ENCODE results near the gene AAR2.

AAR2 gene

DNA sequence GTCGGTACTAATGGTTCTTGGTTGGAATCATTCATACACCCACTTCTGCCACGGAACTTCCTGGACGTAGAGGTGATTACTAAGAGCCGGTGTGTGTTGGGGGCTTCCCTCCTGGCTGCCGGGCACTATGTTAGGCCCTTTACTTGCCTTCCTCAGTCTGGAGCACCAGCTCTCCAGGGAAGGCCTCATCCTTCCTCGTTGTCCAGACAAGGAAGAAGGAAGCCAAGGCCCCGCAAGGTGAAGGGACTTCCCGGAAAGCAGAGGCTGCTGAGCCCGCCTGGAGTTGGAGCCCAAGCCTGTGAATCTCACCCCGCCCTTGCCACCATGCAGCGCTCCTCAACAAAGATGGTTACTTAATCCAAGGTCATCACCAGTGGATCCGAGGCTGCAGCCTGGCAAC lies 26.2 kb downstream of the AAR2 start:
- DNase-seq, result no peak

DNA sequence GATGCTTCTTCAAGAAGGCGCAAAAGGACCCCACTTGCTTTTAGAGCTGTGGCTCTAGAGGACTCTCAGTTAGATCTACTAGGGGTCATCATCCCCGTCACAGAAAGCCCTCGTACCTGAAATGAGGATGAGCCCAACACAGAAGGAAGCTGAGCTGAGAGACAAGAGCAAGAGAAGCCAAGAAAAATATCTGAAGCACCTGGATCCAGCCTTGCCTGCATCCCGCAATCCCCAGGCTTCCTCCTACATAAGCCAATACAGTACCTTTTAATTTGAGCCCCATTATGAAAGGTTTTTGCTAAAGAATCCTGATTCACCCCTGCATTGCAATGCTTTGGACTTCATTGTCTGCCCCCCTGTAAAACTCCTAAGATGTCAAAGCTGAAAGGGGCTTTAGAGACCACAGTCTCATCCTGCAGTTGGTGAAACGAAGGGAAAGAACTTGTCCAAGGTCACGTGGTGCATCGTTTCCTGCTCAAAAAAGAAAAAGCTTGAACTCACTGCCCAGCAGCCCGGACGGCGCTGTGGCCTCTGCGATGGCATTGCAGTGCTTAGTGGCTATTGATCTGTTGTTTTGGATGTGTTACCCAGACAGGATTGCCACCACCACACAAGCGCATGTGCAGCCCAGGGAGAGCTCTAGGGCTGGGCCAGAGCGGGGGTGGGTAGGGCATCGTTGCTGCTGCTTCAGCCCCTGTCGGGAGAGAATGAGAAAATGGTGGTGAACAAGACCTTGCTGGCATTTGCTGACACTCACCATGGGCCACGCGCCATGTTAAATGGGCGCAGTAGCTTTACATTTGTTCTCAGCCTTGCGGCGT lies 28.4 kb downstream of the AAR2 start:
- no peak for DNase-seq

DNA sequence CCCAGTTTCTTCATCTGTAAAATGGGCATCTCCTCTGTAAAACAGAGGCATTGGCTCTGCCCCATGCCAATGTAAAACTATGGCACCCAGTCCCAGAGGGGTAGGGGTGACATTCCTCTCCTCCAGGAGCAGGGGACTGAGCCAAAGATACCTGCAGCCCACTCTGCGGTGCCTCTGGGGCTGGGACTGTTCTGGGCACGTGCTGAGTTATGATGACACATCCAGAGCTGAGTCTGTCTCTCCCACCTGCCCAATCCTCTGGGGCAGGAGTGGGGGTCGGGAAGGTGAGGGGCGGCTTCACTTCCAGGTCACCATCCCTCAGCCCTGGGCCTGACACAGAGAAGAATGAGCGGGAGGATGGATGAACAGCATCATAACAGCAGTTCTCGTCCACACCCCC lies 29.9 kb downstream of the AAR2 start:
- no peak for DNase-seq

DNA sequence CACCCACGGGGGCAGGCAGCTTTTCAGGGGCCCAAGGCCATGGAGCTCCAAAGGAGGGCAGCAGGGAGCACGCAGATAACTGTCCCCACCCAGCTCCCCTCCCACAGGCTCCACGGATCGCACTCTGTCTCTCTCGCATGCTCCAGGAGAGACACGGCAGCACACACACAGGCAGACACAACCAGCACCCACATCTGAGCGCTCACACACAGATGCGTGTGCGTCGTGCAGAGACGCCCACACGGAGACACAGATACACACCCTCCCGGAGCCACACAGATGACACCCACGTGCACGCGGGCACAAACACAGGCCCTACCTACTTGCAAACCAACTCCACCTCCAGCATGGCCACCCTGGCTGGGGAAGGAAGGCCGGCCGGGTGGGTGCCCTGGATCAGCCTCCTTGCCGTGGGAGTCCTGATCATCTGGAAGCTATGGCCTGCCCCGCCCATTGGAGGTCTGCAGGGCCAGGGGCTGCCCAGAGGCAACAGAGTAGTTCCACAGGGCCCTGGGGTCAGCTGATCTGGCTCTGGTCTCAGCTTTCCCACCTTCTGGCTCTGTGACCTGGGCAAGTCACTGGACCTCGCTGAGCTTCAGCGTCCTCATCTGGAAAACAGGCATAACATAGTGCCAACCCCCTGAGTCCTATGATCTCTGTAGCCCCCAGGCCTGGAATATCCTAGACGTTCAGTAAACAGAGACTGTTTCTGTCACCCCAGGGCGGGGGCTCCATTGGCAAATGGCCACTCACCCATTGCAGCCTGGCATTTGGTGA lies 31.5 kb downstream of the AAR2 start:
- no peak for DNase-seq

DNA sequence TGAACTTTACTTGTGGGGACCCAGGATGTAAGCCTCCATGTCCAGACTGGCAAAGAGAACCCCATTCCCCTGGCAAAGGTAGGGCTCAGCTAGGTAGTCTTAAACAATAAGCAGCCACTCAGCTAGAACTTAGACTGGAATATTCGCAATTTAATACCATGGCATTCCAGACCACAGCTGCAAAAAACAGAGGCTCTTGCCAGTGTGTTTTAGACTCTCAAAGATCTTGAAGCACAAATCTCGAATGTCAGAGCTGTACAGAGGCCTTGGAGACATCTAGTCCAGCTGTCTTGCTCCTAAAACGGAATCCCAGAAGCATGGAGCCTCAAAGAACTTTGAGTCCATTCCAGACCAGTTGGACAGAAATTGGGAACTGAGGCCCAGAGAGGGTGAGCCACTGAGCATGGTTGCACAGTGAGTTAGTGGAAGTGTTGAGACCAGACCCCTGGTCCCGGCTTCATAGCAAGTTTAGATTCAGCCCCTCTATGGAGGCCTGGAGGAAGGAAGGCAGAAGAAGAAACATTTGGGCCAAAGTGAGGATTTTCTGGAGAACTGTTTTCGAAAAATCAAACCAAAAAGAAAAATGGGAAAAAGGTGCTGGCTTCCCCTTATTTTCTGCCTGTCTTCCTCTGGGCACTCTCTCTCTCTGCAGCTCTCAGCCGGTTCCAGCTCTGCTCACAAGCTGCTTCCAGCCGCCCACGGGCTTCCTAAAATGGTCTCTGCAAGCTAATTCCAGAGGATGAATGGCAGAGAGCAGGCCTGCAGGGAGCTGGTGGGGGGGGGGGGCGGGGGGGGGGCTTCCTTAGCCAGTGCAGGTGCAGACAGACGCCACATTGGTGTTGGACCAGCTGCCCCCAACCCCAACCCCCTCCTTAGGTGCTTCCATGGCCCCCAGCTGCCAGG lies 32.4 kb downstream of the AAR2 start:
- no peak for DNase-seq

DNA sequence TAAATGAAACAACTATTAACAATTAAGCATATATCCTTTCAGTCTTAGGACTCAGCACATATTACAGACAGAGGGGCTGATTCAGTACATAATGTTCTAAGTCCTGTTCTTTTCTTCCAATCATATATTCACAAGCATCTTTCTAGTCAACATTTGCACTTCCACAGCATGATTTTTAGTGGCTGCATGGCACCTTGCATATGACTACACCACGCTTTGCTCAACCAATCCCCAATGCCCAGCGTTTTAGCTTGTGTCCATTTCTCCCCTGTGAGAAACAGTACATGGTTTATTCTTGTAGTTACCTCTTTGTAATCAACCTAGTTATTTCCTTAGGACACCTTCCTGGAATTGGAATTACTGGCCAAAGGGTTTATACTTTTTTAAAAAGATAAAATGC lies 33.2 kb downstream of the AAR2 start:
- no peak for DNase-seq

GRCh38 chr20:36270744-36271638 lies 34.7 kb downstream of the AAR2 start:
- DNase-seq, result no peak

- DNase-seq, result no peak
Measured at GRCh38 chr20:36271639-36272546, 35.6 kb downstream of the AAR2 start.

- no peak for DNase-seq
Measured at GRCh38 chr20:36272547-36273220, 36.4 kb downstream of the AAR2 start.

DNA sequence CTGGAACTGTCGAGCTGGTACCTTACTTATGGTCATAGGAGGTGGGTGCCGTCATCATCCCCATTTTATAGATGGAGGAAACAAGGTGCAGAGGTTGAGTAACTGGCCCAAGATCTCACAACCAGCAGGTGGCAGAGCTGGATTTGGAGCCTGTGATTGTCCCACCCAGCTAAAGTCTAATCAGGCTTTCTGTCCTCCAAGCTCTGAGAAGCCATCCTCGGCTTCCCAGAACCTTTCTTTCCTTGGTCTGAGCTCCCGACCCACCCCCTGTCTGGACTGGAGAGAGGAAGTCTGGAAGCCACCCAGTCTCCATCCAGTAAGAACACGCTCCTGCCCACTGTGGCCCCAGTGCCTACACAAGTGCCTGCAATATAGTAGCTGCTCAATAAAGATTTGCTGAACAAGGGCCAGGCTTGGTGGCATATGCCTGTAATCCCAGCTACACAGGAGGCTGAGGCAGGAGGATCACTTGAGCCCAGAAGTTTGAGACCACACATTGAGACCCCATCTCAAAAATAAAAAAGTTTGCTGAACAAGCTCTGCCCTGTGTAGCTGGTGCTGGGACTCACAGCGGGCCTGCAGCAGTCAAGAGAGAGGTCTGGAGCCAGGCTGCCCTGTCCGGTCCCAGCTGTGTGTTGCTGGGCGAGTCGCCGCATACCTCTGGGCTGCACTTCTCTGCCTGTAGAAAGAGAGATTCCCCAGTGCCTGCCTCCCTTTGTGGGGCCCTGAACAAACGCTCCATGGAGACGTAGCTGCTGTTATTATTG lies 37.3 kb downstream of the AAR2 start:
- peak; percentile 8 for DNase-seq

DNA sequence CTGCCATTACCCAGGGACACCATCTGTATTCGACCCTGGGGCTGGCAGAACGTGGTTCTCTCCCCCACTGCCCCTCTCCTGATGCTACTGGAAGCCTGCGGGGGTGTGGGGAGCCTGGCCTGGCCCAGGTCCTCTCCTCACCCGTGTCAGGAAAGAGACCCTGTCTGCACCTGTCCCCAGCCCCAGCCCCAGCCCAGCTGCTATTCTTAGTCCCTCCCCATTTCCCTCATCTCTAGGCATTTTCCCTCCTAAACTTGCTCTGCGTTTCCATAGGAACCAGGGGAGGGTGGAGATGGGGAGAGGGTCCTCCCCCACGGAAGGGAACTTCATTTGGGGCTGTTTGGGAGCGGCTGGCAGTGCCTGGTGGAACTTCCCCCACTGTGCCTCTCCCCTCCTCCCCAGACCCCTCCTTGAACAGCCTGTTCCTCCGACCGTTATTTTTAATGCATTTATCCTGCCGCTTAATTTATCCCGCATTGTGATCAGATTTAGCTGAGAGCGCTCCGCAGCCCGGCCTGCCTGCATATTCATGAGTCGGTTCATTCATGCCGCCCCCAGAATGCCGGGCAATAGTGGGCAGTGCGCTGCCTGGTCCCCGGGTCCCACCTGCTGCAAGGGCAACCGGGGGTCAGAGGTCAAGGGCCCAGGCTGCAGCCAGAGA lies 38.0 kb downstream of the AAR2 start:
- no peak for DNase-seq

- DNase-seq, result no peak
Measured at GRCh38 chr20:36275011-36275410, 38.7 kb downstream of the AAR2 start.

DNA sequence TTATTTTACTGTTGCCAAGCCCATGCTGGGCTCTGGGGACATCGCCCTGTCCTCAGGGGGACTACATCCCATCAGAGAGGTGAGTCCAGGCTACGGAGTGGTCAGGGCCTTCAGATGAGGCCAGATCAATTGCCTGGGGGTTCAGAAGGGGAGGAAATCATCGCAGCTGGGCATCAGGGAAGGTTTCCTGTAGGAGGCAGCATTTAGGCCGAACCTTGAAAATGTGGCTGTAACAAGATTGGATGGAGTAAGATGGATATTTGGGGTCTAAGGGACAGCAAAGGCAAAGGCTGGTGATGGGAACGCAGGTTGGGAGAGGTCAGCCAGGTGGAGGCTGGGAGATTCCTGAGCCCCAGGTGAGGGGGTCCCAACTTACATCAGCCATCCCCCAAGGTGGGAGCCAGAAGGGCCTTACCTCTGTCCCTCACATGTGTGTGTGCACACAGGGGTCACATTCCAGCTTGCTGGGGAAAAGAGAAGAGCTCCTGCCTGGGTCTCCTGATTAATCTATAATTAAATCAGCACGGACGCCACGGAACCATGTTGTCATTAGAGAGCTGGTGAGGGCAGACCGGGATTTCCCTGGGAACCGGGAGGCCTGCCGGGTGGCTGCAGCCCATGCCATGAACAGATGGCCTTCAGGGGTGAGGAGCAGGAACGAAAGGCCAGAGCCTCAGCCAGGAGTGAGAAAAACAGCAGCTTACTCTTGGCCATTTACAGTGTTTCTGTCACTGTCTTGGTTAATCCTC lies 39.3 kb downstream of the AAR2 start:
- no peak for DNase-seq

- DNase-seq, result no peak
Measured at GRCh38 chr20:36277546-36277945, 41.3 kb downstream of the AAR2 start.

- DNase-seq, result no peak
Measured at GRCh38 chr20:36279362-36279761, 43.1 kb downstream of the AAR2 start.

GRCh38 chr20:36279776-36280175 lies 43.5 kb downstream of the AAR2 start:
- no peak for DNase-seq

- DNase-seq, result no peak
Measured at GRCh38 chr20:36281785-36282380, 45.6 kb downstream of the AAR2 start.

DNA sequence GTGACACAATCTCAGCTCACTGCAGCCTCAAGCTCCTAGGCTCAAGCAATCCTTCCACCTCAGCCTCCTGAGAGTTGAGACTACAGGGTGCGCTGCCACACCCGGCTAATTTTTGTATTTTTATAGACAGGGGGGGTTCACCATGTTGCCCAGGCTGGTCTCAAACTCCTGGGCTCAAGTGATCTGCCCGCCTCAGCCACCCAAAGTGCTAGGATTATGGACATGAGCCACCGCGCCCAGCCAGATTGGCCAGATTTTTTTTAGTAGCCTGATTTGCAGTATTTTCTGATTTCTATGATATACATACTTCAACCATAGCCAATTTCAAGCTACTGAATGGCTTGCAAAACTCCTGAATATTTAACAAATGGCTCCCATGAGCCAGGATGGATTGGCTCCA lies 48.5 kb downstream of the AAR2 start:
- DNase-seq, result no peak

Data from activated CD4-positive, alpha-beta T cell treated with anti-CD3 and anti-CD28 coated beads, Interleukin-2, amount 50 U/mL, for 1 hour (primary cell).